CD14-positive monocyte (primary cell): Measurements from ENCODE around the gene REXO5. TPM values are rescaled to one million over a fixed set of nuclear protein-coding genes. Genes with fewer than 3 reads are reported as not detected.
"Not testable (repeated sequence)": the region's sequence is repeated elsewhere in the genome, so short reads cannot be mapped to it uniquely, and the experiment has no call there.

ENCODE experiments used
- DNase-seq, 3 donors: peaks; one replicate each; pipeline ENCODE4 v3.0.0-alpha.2; 2011 to 2022
- H2AFZ ChIP-seq: 2 replicates; pipeline ENCODE4 v1.6.0; 2012; ENCODE audit warnings: mild to moderate bottlenecking, low read depth, low read length, inconsistent platforms; ENCODE audit not compliant: insufficient read depth, poor library complexity, severe bottlenecking
- H3K27ac ChIP-seq, 2 donors: 1 replicate in 1 of 2; 2 replicates in 1 of 2; pipeline ENCODE4 v1.5.1; 2012 to 2013; ENCODE audit warnings: low read length in 2 of 2, control low read depth in 1 of 2, inconsistent platforms in 1 of 2, low read depth in 1 of 2, mild to moderate bottlenecking in 1 of 2
- H3K27me3 ChIP-seq, 2 donors: one replicate each; pipeline versions ENCODE4 v1.6.0 to v1.6.1; 2011 to 2013; ENCODE audit warnings: low read length in 2 of 2; ENCODE audit not compliant: control insufficient read depth in 2 of 2, insufficient read depth in 2 of 2
- H3K36me3 ChIP-seq, 2 donors: replicated peaks in 1 of 2; 1 replicate in 1 of 2; 2 replicates in 1 of 2; pipeline versions ENCODE4 v1.5.1 to v1.6.1; 2012 to 2013; ENCODE audit warnings: low read length in 2 of 2, control low read depth in 1 of 2, inconsistent platforms in 1 of 2, mild to moderate bottlenecking in 1 of 2; ENCODE audit not compliant: insufficient read depth in 2 of 2, control insufficient read depth in 1 of 2
- H3K4me1 ChIP-seq, 2 donors: 1 replicate in 1 of 2; 2 replicates in 1 of 2; pipeline versions ENCODE4 v1.5.1 to v1.6.1; 2012 to 2013; ENCODE audit warnings: low read length in 2 of 2, control low read depth in 1 of 2, inconsistent platforms in 1 of 2, mild to moderate bottlenecking in 1 of 2, moderate library complexity in 1 of 2; ENCODE audit not compliant: insufficient read depth in 2 of 2, control insufficient read depth in 1 of 2
- H3K4me2 ChIP-seq: replicated peaks from 2 replicates; pipeline ENCODE3; 2012; ENCODE audit warnings: low read length, moderate library complexity, mild to moderate bottlenecking; ENCODE audit not compliant: poor library complexity, severe bottlenecking; ENCODE audit errors: extremely low read depth
- H3K4me3 ChIP-seq, 3 experiments: fragments of 200-600 bp in 1 of 3; sonication (generic) in 1 of 3; replicated peaks in 1 of 3; 1 replicate in 2 of 3; 2 replicates in 1 of 3; pipeline ENCODE4 v1.5.1; 2011 to 2013; ENCODE audit warnings: low read length in 3 of 3, mild to moderate bottlenecking in 3 of 3, control low read depth in 2 of 3, low read depth in 2 of 3, inconsistent platforms in 1 of 3, moderate library complexity in 1 of 3
- H3K79me2 ChIP-seq: 2 replicates; pipeline ENCODE4 v1.6.0; 2012; ENCODE audit warnings: mild to moderate bottlenecking, control low read depth, inconsistent platforms, low read length, moderate library complexity; ENCODE audit not compliant: insufficient read depth
- H3K9ac ChIP-seq: 2 replicates; pipeline ENCODE4 v1.6.0; 2017; ENCODE audit warnings: low read length, mild to moderate bottlenecking; ENCODE audit not compliant: insufficient read depth, poor library complexity, severe bottlenecking
- H3K9me3 ChIP-seq, 2 donors: replicated peaks in 1 of 2; 1 replicate in 1 of 2; 2 replicates in 1 of 2; pipeline versions ENCODE4 v1.5.1 to v1.6.1; 2012 to 2013; ENCODE audit warnings: low read length in 2 of 2, control low read depth in 1 of 2; ENCODE audit not compliant: control insufficient read depth in 1 of 2, insufficient read depth in 1 of 2
- H4K20me1 ChIP-seq: 2 replicates; pipeline ENCODE4 v1.6.0; 2012; ENCODE audit warnings: mild to moderate bottlenecking, low read length, control low read depth, moderate library complexity; ENCODE audit not compliant: insufficient read depth
- H3K27ac Mint-ChIP-seq, 7 donors: one replicate each; pipeline ENCODE4 v1.8.0; 2020; ENCODE audit warnings: mild to moderate bottlenecking in 7 of 7, mixed read lengths in 7 of 7, moderate library complexity in 6 of 7, inconsistent platforms in 2 of 7
- H3K27me3 Mint-ChIP-seq, 3 donors: one replicate each; pipeline ENCODE4 v1.8.0; 2021 to 2022; ENCODE audit warnings: low read depth in 3 of 3, mild to moderate bottlenecking in 3 of 3, mixed read lengths in 3 of 3, moderate library complexity in 3 of 3, inconsistent platforms in 1 of 3
- H3K36me3 Mint-ChIP-seq, 2 donors: one replicate each; pipeline ENCODE4 v1.8.0; 2020; ENCODE audit warnings: mixed read lengths in 2 of 2, inconsistent platforms in 1 of 2, mild to moderate bottlenecking in 1 of 2
- H3K4me1 Mint-ChIP-seq: one replicate; pipeline ENCODE4 v1.8.0; 2020; ENCODE audit warnings: mild to moderate bottlenecking, mixed read lengths
- H3K4me3 Mint-ChIP-seq, 2 donors: one replicate each; pipeline ENCODE4 v1.8.0; 2020; ENCODE audit warnings: mild to moderate bottlenecking in 2 of 2, mixed read lengths in 2 of 2, moderate library complexity in 1 of 2
- H3K9me3 Mint-ChIP-seq, 7 donors: one replicate each; pipeline ENCODE4 v1.8.0; 2020 to 2022; ENCODE audit warnings: mixed read lengths in 7 of 7, mild to moderate bottlenecking in 6 of 7, moderate library complexity in 6 of 7, inconsistent platforms in 2 of 7
- WGBS: methylation state at CpG from one replicate; pipeline ENCODE4 v1.1.5; 2013; ENCODE audit warnings: missing lambda C conversion rate; ENCODE audit not compliant: insufficient coverage; 5-methylcytosine and 5-hydroxymethylcytosine counted together
- intact Hi-C, 2 donors: fragments of 100-400 bp; cut with micrococcal nuclease; formaldehyde crosslinking; loops; one replicate each; pipeline versions ENCODE4 v1.15.0 to v1.15.1; 2023
- polyA plus RNA-seq, 3 donors: library from polyadenylated mRNA; depleted of rRNA in 1 of 3; unstranded in 2 of 3; stranded (reverse) in 1 of 3; fragments of 300-500 nt in 2 of 3; fragments of >200 nt in 1 of 3; fragmentation: Illumina TruSeq in 2 of 3; gene quantifications; 1 replicate in 2 of 3; 2 replicates in 1 of 3; pipeline ENCODE4 v1.2.3, GENCODE V29; 2012 to 2021
- TF ChIP-seq, protein P1 (sequence below): fragments of 200-600 bp; IDR thresholded peaks from one replicate; pipeline ENCODE4 v1.8.0; 2022; ENCODE audit warnings: antibody characterized with exemption, mild to moderate bottlenecking

REXO5 gene
- polyA plus RNA-seq, 3 donors = 0.52 to 1.4 (median 0.55) TPM

DNA sequence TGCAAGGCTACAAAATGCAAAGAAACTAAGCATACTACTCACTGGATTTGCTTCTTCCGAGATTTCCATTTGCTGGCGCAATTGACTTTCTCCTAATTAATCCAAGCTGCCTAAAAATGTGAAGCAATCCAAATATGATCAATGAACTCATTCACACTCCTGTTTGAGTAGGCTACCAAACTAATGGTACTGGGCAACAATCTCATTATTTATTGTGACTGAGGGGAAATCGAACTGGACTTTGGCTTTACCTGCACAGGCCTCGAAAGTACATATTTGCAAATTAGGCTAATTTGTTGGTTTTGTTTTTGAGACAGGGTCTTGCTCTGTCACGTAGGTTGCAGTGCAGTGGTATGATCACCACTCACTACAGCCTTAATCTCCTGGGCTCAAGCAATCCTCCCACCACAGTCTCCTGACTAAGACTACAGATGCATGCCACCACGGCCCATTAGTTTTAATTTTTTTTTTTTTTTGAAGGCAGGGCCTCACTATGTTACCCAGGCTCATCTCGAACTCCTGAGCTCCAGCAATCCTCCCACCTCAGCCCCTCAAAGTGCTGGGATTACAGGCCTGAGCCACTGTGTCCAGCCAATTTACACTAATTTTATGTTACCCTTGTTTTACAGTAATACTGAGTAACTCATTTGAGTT lies 2.6 kb upstream of the REXO5 start:
- no peaks in the 10 kb centered on the region for H3K9me3 ChIP-seq
- peaks cover 19 to 25% of the 10 kb centered on the region in 2 donors for H3K4me1 ChIP-seq
- Mint-ChIP-seq H3K9me3 (no peaks in the 10 kb centered on the region), H3K36me3 (peaks cover 11 to 19% of the 10 kb centered on the region in 2 donors), H3K4me1 (peaks cover 25% of the 10 kb centered on the region), H3K4me3 (no peak overlapping the region), H3K27ac (no peak overlapping the region), H3K27me3 (no peaks in the 10 kb centered on the region)
- WGBS = 92% methylated on average over 2 of the region's 7 CpGs
- H3K36me3 ChIP-seq = peaks cover 15 to 35% of the 10 kb centered on the region in 2 donors
- no peaks in the 10 kb centered on the region for H3K27me3 ChIP-seq
- H3K4me3 ChIP-seq = no peak overlapping the region
- H2AFZ ChIP-seq = no peak overlapping the region
- DNase-seq = no peak
- H3K27ac ChIP-seq = no peak overlapping the region
- no peak overlapping the region for H3K4me2 ChIP-seq
- H3K79me2 ChIP-seq = peaks cover 23% of the 10 kb centered on the region
- H4K20me1 ChIP-seq = no peaks in the 10 kb centered on the region
- TF ChIP-seq, protein P1, sequence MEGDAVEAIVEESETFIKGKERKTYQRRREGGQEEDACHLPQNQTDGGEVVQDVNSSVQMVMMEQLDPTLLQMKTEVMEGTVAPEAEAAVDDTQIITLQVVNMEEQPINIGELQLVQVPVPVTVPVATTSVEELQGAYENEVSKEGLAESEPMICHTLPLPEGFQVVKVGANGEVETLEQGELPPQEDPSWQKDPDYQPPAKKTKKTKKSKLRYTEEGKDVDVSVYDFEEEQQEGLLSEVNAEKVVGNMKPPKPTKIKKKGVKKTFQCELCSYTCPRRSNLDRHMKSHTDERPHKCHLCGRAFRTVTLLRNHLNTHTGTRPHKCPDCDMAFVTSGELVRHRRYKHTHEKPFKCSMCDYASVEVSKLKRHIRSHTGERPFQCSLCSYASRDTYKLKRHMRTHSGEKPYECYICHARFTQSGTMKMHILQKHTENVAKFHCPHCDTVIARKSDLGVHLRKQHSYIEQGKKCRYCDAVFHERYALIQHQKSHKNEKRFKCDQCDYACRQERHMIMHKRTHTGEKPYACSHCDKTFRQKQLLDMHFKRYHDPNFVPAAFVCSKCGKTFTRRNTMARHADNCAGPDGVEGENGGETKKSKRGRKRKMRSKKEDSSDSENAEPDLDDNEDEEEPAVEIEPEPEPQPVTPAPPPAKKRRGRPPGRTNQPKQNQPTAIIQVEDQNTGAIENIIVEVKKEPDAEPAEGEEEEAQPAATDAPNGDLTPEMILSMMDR = no peak
- intact Hi-C loops = loop anchor here in 1 of 2 donors (5.0 kb wide), 1 partner anchor 279 kb away; no protein-coding TSS in a partner anchor
- H3K9ac ChIP-seq = no peak overlapping the region

DNA sequence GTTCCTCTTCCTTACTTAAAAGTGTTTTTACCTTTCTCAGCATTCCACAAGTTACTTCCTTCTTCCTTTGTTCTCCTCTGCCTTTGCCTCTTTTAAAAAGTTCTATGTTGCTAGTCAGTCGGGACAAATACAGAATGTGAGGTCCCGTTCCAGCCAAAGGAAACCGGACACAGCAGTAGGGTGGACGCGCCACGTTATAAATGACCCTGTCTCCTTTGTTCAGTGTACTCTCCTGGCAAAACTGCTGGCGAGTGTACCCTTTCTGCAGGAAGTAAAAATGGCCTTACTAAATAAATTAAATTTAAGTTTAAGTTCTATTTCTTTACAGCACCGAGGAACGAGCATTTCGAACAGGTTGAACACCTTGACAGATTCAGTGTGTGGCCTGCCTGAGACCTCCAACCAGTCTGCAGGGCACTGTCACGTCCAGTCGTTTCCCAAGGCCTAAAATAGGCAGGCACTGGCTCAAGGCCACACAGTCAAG lies 601 bp upstream of the REXO5 start:
- Histone ChIP-seq H3K4me1 (peaks cover 19 to 25% of the 10 kb centered on the region in 2 donors), H3K27ac (peak overlapping the region; percentile 72 to 78), H3K79me2 (peaks cover 30% of the 10 kb centered on the region), H3K9ac (peak overlapping the region; percentile 71), H3K36me3 (peaks cover 13 to 17% of the 10 kb centered on the region in 2 donors), H2AFZ (peak overlapping the region; percentile 94), H3K4me2 (peak overlapping the region; percentile 98), H3K4me3 (peak overlapping the region; percentile 63 to 94 (median 65))
- H3K27me3 ChIP-seq, intact Hi-C loops, H3K9me3 Mint-ChIP-seq, H3K27me3 Mint-ChIP-seq, H4K20me1 ChIP-seq, DNase-seq, H3K9me3 ChIP-seq: not testable (repeated sequence)
- peak overlapping the region; percentile 99 to 100 for H3K4me3 Mint-ChIP-seq
- peaks cover 7 to 14% of the 10 kb centered on the region in 2 donors for H3K36me3 Mint-ChIP-seq
- peak overlapping the region; percentile 53 to 96 (median 93) for H3K27ac Mint-ChIP-seq
- peaks cover 25% of the 10 kb centered on the region for H3K4me1 Mint-ChIP-seq
- 6% methylated on average over 8 of the region's 12 CpGs for WGBS
